Suprapubic skin (tissue), 3 donors: ENCODE data around the gene ANO8.

Experiments
- CTCF ChIP-seq, 2 donors: fragments of 200-600 bp in 1 of 2; fragments of 450-650 bp in 1 of 2; sonication (generic) in 1 of 2; IDR thresholded peaks; one replicate each; pipeline ENCODE4 v1.5.1; 2016 to 2019; ENCODE audit warnings: antibody characterized with exemption in 2 of 2, mild to moderate bottlenecking in 1 of 2, moderate library complexity in 1 of 2
- EP300 ChIP-seq: sonication (generic); formaldehyde crosslinking; IDR thresholded peaks from one replicate; pipeline ENCODE4 v1.6.1; 2017; ENCODE audit warnings: antibody characterized with exemption
- POLR2A ChIP-seq, 2 donors: fragments of 450-650 bp; IDR thresholded peaks; one replicate each; pipeline ENCODE4 v1.6.1; 2017; ENCODE audit warnings: antibody characterized with exemption in 2 of 2, mild to moderate bottlenecking in 2 of 2, moderate library complexity in 2 of 2

- no peak for TF ChIP-seq CTCF (IDR thresholded peaks at IDR 0.05)
- TF ChIP-seq EP300 = no peak
- no peak for TF ChIP-seq POLR2A (IDR thresholded peaks at IDR 0.05)
Observed at GRCh38 chr19:17286263-17286662, 48.4 kb downstream of the ANO8 start.
